Upper lobe of left lung (tissue), 6 donors: Measurements from ENCODE around the gene SORL1. TPM values are rescaled to one million over a fixed set of nuclear protein-coding genes. Genes with fewer than 3 reads are reported as not detected.

Source experiments
- ATAC-seq, 2 donors: fragments of 200-7000 bp; cut with Tn5 transposase; one replicate each; pipeline ENCODE4 v1.9.1; 2022; ENCODE audit warnings: mild to moderate bottlenecking in 2 of 2, moderate library complexity in 2 of 2; ENCODE audit not compliant: low FRiP score in 2 of 2
- DNase-seq, 2 donors: peaks; one replicate each; pipeline ENCODE4 v3.0.0-alpha.2; 2019 to 2020
- H3K27ac ChIP-seq, 4 donors: fragments of 200-600 bp; sonication (generic); one replicate each; pipeline ENCODE4 v1.5.1; 2016 to 2019
- H3K27me3 ChIP-seq, 4 donors: fragments of 200-600 bp; sonication (generic); one replicate each; pipeline ENCODE4 v1.5.1; 2017 to 2019
- H3K36me3 ChIP-seq, 4 donors: fragments of 200-600 bp; sonication (generic); one replicate each; pipeline ENCODE4 v1.5.1; 2016 to 2019
- H3K4me1 ChIP-seq, 4 donors: fragments of 200-600 bp; sonication (generic); one replicate each; pipeline ENCODE4 v1.5.1; 2018 to 2019
- H3K4me3 ChIP-seq, 4 donors: fragments of 200-600 bp; sonication (generic); one replicate each; pipeline ENCODE4 v1.5.1; 2017 to 2019; ENCODE audit warnings: mild to moderate bottlenecking in 2 of 4, moderate library complexity in 1 of 4
- H3K9me3 ChIP-seq, 4 donors: fragments of 200-600 bp; sonication (generic); one replicate each; pipeline ENCODE4 v1.5.1; 2018 to 2019
- EP300 ChIP-seq, 4 donors: sonication (generic); formaldehyde crosslinking; IDR thresholded peaks; one replicate each; pipeline ENCODE4 v1.5.1; 2017; ENCODE audit warnings: antibody characterized with exemption in 4 of 4, control low read depth in 2 of 4
- POLR2A ChIP-seq, 4 donors: fragments of 450-650 bp; IDR thresholded peaks; one replicate each; pipeline ENCODE4 v1.5.1; 2016 to 2017; ENCODE audit warnings: antibody characterized with exemption in 4 of 4, mild to moderate bottlenecking in 2 of 4
- POLR2AphosphoS5 ChIP-seq, 2 donors: sonication (generic); formaldehyde crosslinking; IDR thresholded peaks; one replicate each; pipeline ENCODE4 v1.5.1; 2017; ENCODE audit warnings: antibody characterized with exemption in 2 of 2
- WGBS, 2 donors: methylation state at CpG; one replicate each; pipeline ENCODE4 v1.1.5; 2017 to 2018; 5-methylcytosine and 5-hydroxymethylcytosine counted together
- total RNA-seq, 6 donors: library from RNA; depleted of rRNA in 4 of 6; stranded (reverse); fragments of >200 nt in 4 of 6; gene quantifications; one replicate each; pipeline versions ENCODE4 v1.1.0 to v1.2.1, GENCODE V29; 2016 to 2021
- TF ChIP-seq, protein P1 (sequence below), 6 experiments: fragments of 450-650 bp in 4 of 6; fragments of 200-600 bp in 2 of 6; sonication (generic) in 2 of 6; IDR thresholded peaks; one replicate each; pipeline ENCODE4 v1.5.1; 2016 to 2019; ENCODE audit warnings: antibody characterized with exemption in 6 of 6
- donor health status: DM: no; HTN: no; CAD: no; lungs with moderate emphysema.
- donor health status: DM: no; HTN: yes; CAD: no; lungs with severe emphysema.

Gene SORL1
- total RNA-seq, 6 donors from 2014 or later = 33.3 to 85.9 (median 67.2) TPM

DNA sequence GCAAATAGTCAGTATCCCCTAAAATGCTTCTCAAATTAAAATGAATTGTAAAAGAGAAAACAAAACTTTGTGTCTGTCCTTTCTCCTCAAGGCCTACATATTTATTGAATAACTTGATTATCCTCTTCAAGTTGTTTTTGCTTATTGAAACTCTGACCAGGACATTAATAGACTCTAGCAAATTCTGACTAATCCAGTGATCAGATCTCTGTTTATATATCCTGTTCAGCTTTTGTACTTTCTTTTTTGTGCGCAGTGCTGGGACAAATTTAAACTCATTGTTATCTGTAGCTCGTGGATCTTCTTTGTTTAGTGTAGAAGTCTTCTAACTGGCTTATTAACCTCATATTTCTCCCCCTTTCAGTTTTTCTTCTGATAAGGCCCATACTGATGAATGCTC is 140.6 kb downstream of the SORL1 start:
- Histone ChIP-seq H3K36me3 (peaks cover 0 to 12% (median 11%) of the 10 kb centered on the region in 4 donors), H3K4me3 (no peak overlapping the region), H3K27me3 (no peaks in the 10 kb centered on the region), H3K9me3 (no peaks in the 10 kb centered on the region), H3K27ac (no peak overlapping the region), H3K4me1 (peaks cover 0 to 11% (median 7%) of the 10 kb centered on the region in 4 donors)
- ATAC-seq (no peak), DNase-seq (no peak)
- 63 to 76% methylated on average over 2 of the region's 2 CpGs for WGBS, 2 donors
- TF ChIP-seq EP300 (IDR thresholded peaks at IDR 0.05) = no peak
- no peak for TF ChIP-seq POLR2AphosphoS5 (IDR thresholded peaks at IDR 0.05)
- TF ChIP-seq, protein P1, sequence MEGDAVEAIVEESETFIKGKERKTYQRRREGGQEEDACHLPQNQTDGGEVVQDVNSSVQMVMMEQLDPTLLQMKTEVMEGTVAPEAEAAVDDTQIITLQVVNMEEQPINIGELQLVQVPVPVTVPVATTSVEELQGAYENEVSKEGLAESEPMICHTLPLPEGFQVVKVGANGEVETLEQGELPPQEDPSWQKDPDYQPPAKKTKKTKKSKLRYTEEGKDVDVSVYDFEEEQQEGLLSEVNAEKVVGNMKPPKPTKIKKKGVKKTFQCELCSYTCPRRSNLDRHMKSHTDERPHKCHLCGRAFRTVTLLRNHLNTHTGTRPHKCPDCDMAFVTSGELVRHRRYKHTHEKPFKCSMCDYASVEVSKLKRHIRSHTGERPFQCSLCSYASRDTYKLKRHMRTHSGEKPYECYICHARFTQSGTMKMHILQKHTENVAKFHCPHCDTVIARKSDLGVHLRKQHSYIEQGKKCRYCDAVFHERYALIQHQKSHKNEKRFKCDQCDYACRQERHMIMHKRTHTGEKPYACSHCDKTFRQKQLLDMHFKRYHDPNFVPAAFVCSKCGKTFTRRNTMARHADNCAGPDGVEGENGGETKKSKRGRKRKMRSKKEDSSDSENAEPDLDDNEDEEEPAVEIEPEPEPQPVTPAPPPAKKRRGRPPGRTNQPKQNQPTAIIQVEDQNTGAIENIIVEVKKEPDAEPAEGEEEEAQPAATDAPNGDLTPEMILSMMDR (IDR thresholded peaks at IDR 0.05) = no peak
- TF ChIP-seq POLR2A (IDR thresholded peaks at IDR 0.05) = no peak

DNA sequence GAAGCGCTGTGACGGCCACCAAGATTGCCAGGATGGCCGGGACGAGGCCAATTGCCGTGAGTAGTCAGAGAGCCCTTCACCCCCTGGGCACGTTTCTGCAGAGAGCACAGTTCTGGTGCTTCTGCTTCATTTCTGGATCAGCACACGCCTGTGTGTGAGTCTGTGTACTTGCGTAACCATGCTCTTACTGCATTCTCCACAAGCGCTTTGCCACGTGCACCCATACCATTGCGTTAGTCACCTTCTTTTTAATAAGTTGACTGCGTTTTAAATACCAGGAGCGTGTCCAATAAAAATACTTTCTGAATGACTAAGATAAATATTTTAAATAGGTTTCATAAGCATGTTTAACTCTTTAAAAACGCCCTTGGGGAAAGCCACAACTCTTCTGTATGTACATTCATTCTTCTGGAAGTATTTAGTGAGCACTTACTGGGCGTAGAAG is 143.6 kb downstream of the SORL1 start:
- Histone ChIP-seq H3K27ac (peak overlapping the region in 1 of 4 donors; percentile 1), H3K4me1 (peaks cover 0 to 11% (median 6%) of the 10 kb centered on the region in 4 donors), H3K9me3 (no peaks in the 10 kb centered on the region), H3K4me3 (no peak overlapping the region), H3K36me3 (peaks cover 0 to 11% (median 1%) of the 10 kb centered on the region in 4 donors), H3K27me3 (no peaks in the 10 kb centered on the region)
- peak; percentile 81 to 86 for ATAC-seq
- peak; percentile 47 to 75 for TF ChIP-seq POLR2AphosphoS5 (IDR thresholded peaks at IDR 0.05)
- TF ChIP-seq EP300 (IDR thresholded peaks at IDR 0.05) = peak in 1 of 4 donors; percentile 68
- TF ChIP-seq POLR2A (IDR thresholded peaks at IDR 0.05) = no peak
- TF ChIP-seq, protein P1 (IDR thresholded peaks at IDR 0.05) = no peak
- 61 to 64% methylated on average over 15 of the region's 15 CpGs for WGBS, 2 donors
- peak in 1 of 2 donors; percentile 81 for DNase-seq

- Histone ChIP-seq H3K27me3 (no peaks in the 10 kb centered on the region), H3K9me3 (no peaks in the 10 kb centered on the region), H3K36me3 (peaks cover 0 to 11% (median 0%) of the 10 kb centered on the region in 4 donors), H3K4me1 (peaks cover 0 to 10% (median 6%) of the 10 kb centered on the region in 4 donors), H3K4me3 (no peak overlapping the region), H3K27ac (no peak overlapping the region)
- 87 to 91% methylated on average over 16 to 19 of the region's 19 CpGs for WGBS, 2 donors
- peak in 1 of 2 donors; percentile 45 for DNase-seq
- peak; percentile 21 to 25 for ATAC-seq
- TF ChIP-seq POLR2A (IDR thresholded peaks at IDR 0.05) = no peak
- no peak for TF ChIP-seq POLR2AphosphoS5 (IDR thresholded peaks at IDR 0.05)
- no peak for TF ChIP-seq EP300 (IDR thresholded peaks at IDR 0.05)
- TF ChIP-seq, protein P1 (IDR thresholded peaks at IDR 0.05) = no peak
Observed at GRCh38 chr11:121596195-121597155, 144.4 kb downstream of the SORL1 start.

DNA sequence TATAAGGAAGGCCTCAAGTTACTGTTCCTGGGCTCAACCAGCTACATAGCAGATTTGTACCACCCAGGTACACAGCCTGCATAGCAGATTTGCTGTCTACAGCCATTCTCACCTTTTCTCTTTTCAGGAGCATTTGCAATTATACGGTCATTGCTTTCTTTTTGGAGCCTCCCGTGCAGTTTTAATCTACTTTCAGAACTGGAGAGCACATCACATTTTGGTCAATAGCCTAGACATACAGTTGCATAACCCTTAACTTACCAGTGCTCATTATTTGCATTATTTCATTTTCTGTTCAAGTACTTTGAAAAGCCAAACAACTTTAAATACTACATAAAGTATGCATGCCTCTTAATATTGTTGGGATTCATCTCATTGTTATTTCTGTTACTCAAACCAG is 151.2 kb downstream of the SORL1 start:
- WGBS, 2 donors = 63 to 68% methylated on average over 2 of the region's 2 CpGs
- ATAC-seq = no peak
- DNase-seq = no peak
- no peaks in the 10 kb centered on the region for H3K9me3 ChIP-seq
- H3K4me3 ChIP-seq = no peak overlapping the region
- TF ChIP-seq POLR2A (IDR thresholded peaks at IDR 0.05) = no peak
- TF ChIP-seq, protein P1 (IDR thresholded peaks at IDR 0.05) = no peak
- TF ChIP-seq EP300 (IDR thresholded peaks at IDR 0.05) = no peak
- no peak for TF ChIP-seq POLR2AphosphoS5 (IDR thresholded peaks at IDR 0.05)
- H3K36me3 ChIP-seq = peaks cover 5 to 38% (median 23%) of the 10 kb centered on the region in 4 donors
- no peaks in the 10 kb centered on the region for H3K27me3 ChIP-seq
- H3K4me1 ChIP-seq = no peaks in the 10 kb centered on the region
- H3K27ac ChIP-seq = no peak overlapping the region
